Activated gamma-delta T cell treated with anti-CD3 and anti-CD28 coated beads, Interleukin-2, amount 50 U/mL, for 16 hours (primary cell): Measurements from ENCODE around the gene DGLUCY.
"Not testable (repeated sequence)": the region's sequence is repeated elsewhere in the genome, so short reads cannot be mapped to it uniquely, and the experiment has no call there.

Experiments used
- DNase-seq: peaks from one replicate; pipeline ENCODE4 v3.0.0-alpha.2; 2020; ENCODE audit warnings: low read depth

Gene DGLUCY

DNA sequence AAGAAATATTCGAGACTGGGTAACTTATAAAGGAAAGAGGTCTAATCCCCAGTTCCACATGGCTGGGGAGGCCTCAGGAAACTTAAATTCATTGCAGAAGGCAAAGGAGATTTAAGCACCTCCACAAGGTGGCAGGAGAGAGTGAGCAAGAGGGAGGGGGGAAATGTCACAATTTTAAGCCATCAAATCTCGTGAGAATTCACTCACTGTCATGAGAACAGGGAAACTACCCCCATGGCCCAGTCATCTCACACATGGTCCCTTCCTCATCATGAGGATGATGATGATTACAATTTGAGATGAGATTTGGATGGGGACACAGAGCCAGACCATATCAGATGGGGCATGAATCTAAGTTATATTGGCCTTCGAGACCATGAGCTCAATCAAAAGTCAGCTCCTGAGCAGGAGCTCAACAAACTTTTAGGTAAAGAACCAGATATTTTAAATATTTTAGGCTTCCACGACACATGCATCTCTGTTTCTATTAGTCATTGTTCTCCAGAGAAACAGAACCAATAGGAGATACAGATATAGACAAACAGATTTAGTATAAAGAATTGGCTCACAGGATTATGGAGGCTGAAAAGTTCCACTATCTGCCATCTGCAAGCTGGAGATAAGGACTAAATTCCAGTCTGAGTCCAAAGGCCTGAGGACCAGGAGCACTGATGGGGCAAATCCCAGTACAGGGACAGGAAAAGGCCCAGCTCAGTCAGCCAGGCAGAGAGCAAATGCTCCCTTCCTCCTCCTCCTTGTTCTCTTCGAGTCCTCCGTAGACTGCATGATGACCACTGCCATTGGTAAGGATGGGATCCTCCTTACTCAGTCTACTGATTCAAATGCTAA lies 24.9 kb downstream of the DGLUCY start:
- DNase-seq, result peak; percentile 28

DNA sequence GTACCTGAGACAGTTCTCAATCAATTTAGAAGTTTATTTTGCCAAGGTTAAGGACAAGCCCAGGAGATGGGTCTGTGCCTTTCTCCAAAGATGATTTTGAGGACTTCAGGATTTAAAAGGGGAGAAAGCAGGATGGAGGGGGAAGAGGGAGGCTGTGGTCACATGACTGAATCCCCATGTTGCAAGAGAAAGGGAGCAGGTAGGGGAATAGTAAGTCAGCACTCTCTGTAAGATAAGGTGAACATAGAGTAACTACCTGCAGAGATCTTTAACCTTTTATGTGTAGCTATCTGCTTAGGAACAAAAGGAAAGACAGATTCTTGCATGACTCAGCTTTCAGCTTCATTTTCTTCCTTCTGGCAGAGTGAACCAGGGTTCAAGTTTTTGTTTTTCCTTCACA lies 25.9 kb downstream of the DGLUCY start:
- no peak for DNase-seq

DNA sequence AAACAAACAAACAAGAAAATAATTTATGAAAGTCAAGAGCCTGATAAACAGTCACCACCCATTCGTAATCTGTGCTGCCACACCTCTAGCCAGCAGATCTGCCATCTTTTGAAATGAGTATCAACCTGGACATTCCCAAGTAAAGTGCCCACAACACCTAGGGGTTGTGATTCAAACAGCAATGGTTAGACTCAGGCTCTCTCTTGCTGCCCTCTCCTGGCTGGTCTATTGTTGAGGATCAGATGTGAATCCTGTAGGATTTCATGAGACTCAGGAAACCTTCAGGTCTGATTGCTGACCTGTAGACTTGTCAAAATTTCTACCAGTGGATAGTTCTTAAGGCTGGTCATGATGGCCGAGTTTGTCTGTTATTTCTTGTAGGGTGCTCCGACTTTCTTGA lies 26.8 kb downstream of the DGLUCY start:
- DNase-seq, result no peak

DNA sequence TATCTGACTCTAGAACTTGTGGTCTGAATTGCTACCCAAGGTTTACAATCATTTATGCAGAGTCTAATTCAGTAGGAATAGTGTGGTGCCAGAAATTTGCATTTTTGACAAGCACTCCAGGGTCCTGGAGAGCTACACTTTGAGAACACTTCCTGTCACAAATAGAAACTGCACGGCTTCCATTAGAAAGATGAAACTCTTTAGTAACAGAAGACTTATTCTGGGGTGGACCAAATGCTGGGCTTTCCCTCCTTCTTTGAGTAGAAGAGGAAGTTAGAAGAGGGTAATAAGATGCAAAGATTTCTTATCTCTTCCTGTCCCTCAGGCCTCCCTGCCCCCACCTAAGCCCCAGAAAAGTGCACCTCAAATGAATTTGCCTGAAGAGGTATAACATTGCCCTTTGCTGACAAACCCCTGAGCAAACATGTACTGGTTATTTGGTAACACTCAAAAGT lies 28.4 kb downstream of the DGLUCY start:
- no peak for DNase-seq

DNA sequence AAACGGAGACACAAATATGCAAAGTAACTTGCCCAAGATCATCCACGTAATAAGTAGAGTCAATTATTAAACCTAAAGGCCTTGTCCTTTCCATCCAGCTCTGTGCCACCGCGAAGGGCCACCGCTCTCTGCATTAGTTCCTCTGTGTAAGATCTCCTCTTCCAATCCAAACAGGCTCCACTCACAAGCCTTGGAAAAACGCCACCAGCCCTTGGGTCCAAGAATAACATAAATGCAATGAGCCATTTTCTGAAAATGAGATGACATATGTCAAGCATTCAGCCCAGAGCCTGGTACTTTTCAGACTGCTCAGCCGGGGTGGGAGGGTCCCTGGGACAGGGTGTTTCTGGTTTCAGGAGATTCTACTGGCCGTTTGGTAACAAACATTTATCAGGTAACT lies 30.0 kb downstream of the DGLUCY start:
- no peak for DNase-seq

DNA sequence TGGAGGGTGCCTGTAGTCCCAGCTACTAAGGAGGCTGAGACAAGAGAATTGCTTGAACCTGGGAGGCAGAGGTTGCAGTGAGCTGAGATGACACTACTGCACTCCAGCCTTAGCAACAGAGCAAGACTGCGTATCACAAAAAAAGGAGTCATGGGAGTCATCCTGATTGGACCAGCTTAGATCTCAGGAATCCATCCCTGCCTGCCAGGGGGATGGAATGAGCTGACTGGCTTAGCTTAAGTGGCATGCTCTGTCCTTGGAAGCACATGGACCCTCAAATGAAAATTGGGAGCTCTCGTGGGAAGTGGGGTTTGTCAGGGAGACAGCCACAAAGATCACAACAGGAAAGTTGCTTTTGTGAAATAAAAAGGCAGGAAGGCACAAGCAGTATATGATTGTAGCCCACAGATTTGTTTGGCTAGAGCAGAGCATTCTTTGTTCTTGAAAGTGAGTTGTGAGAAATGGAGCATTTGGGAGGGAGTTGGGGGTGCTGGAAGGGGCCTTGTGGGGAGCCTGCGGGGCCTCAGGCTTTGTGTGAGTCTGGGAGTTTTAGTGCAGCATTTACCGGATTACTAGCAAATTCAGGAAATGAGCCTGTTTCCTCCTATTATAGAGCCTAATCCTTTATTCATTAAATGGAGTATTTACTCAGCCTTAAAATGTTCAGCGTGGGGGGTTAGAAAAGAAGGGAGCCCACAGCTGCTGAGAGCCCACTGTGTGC lies 30.7 kb downstream of the DGLUCY start:
- no peak for DNase-seq

DNA sequence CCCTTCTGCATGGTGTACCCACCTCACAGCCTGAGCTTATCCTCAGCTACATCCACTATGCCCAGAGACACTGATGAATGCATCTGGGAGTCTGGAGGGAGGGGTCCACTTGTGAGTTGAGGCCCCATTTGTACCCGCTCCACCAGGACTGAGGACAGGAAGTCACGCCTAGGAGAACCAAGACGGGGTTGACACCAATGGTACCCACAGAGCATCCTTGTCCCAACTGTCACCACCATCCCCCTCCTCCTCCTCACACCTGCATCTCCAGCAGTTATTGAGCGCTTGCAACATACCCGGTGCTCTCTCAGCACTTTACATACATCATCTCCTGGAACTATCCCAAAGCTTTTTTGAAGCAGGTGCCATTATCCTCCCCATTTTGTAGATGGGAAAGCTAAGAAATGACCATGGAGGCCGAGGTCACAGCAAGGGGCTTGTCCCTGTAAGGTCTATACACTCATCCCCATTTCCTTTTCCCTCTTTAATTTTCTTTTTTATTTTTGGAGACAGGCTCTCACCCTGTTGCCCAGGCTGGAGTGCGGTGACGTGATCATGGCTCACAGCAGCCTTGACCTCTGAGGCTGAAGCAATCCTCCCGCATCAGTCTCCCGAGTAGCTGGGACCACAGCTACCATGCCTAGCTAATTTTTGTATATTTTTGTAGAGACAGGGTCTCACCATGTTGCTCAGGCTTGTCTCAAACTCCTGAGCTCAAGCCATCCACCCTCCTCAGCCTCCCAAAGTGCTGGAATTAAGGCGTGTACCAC lies 31.7 kb downstream of the DGLUCY start:
- DNase-seq, result no peak

DNA sequence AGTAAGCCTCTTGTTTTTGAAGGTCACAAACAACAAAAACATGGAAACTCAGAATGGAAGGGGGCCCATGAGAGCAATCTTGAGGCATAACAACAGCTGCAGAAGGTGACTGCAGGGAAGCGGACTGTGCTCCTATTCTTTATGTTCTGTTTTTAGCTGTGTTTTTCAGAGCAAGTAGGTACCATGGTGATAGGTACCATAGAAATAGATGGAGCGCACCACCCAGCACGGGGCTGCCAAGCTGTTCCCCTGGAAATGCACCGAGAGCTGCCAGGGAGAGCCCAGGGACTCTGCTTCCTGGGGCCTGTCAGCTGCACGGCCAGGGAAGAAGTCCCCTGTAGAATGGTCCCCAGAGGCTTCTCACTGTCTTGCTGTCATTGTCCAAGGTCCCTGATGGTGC lies 32.8 kb downstream of the DGLUCY start:
- no peak for DNase-seq

DNA sequence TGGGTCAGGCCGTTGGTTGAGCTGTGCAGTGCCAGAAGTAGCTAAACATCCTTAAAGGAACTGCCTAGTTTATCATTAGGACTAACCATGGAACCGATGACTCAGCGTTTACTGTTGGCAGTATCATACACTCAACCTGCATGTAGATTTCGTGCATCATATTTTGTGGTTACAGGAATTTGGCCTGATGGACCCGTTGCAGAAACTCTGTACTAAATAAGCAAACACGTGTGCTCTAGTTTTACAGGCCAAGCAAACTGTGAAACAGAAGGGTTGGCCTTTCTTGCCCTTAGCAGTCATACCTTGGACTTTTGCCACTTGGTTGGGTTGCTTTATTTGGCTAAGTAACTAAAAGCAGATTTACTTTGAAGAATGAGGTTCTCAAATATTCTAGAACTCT lies 35.6 kb downstream of the DGLUCY start:
- no peak for DNase-seq

DNA sequence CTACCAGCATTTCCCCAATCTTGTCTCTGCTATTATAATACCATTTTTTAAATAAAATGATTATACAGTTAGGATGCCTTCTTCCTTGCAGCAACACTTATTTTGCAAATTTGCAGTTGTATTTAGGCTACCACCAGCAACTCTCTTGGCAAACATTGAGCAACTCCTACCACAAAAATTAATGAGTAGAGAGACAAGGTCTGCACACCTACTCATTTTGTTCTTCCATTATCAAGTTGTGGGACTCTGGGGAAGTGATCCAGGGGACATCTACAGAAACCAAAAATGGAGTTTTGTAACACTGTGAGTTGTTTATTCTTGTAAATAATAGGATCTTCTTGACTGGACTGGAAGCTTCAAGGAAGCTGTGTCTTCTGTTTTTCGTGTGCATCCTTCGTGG lies 38.6 kb downstream of the DGLUCY start:
- no peak for DNase-seq

DNA sequence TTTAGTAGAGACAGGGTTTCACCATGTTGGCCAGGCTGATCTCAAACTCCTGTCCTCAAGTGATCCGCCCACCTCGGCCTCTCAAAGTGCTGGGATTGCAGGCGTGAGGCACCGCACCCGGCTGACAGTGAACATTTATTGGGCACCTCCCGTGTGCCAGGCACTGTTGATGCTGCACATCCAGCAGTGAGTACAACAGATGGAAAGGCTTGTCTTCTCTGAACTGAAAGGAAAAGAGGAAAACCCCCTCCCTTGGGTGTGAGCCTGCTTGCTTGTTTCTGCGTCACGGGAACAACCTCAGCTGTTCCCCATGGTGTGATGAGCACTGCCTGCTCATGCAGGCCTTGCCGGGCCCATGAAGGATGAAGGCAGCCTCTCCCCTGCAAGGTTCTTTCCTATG lies 39.5 kb downstream of the DGLUCY start:
- no peak for DNase-seq

DNA sequence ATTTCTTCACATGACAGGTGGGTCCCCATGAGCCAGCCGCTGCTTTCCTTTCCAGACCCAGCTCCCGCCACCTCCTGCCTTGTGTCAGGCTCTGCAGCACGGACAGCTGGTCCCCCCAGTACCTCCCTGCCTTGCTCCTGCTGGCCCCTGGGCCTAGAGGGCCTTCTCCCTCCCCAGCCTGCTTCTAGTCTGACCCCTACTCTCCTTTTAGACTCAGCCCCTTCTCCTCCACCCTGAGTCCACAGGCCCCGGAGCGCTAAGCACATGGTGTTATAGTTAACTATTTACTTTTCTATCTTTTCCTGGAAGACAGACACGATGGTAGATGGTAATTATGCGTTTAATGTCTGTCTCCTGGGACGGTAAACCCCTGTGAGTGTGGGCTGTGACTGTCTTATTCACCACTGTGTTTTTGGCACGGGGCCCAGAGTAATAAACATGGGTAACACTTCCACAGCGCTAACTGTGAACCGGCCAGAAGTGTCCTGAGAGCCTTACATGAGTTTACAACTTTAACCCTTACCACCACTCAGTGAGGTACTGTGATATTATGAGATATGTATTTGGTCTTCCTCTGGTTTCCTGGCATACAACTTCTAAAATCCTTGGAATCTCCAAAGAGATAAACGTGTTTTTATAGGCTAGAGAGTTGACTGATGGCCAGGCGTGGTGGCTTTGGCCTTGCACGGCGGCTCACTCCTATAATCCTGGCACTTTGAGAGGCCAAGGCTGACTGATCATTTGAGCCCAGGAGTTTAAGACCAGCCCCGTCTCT lies 41.2 kb downstream of the DGLUCY start:
- DNase-seq, result peak; percentile 41

DNA sequence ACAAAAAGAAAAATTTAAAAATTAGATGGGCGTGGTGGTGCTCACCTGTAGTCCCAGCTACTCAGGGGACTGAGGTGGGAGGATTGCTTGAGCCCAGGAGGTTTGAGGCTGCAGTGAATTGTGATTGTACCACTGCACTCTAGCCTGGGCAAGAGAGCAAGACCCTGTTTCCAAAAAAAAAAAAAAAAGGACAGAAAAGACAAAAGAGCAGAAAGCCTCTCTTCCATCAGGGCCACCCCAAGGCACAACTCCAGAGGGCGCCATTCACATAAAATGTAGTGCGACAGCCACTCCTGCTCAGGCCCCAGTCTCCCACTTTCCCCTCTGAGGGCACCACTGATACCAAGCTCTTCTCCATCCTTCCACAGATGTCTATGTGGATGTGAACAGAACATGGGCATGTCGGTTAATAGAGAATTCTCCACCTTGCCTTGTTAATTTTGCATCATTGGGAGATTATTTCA lies 41.8 kb downstream of the DGLUCY start:
- no peak for DNase-seq

DNA sequence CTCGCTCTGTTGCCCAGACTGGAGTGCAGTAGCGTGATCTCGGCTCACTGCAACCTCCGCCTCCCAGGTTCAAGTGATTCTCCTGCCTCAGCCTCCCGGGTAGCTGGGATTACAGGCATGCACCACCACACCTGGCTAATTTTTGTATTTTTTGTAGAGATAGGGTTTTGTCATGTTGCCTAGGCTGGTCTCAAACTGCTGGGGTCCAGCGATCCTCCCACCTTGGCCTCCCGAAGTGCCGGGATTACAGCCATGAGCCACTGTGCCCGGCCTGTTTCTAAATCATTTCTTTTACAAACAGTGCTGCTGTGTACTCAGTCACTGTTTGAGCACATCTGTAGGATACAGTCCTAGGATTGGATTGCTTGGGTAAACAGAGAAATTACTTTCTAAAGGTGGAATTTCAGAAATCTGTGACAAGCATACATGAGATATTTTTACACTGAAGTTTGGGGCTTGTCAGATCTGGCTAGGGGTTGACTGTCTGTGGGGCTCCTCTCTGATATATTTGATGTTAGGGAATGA lies 42.3 kb downstream of the DGLUCY start:
- DNase-seq, result not testable (repeated sequence)

DNA sequence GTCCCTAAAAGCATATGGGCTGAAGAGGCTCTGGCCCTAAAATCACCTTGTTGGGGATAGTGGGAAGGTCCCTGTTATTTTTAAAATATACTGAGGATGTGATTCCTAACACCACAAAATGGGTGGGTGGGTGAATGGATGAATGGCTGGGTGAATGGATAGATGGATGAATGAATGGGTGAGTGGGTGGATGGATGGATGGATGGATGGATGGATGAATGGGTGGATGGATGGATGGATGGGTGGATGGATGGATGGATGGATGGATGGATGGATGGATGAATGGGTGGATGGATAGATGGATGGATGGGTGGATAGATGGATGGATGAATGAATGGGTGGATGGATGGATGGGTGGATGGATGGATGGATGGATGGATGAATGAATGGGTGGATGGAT lies 43.0 kb downstream of the DGLUCY start:
- DNase-seq, result not testable (repeated sequence)

DNA sequence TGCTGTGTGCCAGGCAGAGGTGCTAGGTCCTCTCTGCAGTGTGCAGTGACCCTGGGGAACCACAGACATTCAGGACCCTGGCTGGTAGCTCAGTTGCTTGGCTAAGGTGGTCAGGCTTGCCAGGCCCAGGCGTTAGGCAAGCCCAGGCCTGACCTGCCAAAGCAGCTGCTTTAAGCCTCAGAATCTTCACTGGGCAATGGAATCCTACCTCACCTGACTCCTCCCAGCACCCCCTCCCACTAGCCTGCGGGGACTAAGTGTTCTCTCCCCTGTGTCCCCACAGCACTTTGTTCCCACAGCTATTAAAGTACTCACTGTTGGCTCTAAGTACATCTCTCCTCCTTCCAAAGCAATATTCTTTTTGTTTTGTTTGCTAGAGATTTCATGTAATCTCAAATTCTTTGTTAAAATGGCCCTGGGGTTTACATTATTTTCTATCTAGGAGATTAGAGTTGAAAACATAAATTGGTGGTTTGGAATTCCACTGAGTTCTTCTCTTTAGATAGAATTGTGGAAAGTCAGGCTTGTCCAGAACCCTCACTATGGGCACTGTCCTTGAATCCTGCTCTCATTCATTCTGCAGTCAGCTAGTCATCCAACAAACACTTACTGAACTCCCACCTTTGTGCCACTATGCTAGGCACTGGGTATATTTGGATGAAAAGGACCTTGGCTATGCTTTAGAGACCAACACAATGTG lies 44.4 kb downstream of the DGLUCY start:
- DNase-seq, result no peak

DNA sequence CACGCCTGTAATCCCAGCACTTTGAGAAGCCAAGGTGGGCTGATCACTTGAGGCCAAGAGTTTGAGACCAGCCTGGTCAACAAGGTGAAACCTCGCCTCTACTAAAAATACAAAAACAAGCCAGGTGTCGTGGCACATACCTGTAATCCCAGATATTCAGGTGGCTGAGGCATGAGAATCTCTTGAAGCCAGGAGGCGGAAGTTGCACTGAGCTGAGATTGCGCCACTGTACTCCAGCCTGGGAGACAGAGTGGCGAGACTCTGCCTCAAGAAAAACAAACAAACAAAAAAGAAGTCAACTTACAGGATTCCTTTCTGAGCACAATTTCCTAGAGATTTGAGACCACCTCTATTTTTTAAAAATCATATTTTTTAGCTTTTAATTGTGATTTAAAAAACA lies 45.3 kb downstream of the DGLUCY start:
- DNase-seq, result no peak

DNA sequence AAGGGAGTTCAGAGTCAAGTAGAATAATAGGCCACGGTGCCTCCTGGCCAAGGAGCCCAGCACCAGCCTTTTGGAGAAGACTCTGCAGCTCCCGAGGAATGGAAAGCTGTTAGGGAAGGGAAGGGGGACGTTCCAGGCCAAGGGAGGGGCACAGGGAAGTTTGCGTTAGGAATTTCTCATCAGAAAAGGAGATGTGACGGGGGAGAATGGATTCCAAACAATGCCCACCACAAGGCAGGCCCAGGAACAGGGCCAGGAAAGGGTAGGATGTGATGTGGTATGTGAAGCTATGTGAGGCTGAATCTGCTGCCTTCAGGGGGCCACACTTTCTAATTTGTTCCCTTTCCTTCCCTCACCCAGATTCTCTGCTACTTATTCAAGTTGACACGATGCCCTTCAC lies 46.0 kb downstream of the DGLUCY start:
- DNase-seq, result no peak

DNA sequence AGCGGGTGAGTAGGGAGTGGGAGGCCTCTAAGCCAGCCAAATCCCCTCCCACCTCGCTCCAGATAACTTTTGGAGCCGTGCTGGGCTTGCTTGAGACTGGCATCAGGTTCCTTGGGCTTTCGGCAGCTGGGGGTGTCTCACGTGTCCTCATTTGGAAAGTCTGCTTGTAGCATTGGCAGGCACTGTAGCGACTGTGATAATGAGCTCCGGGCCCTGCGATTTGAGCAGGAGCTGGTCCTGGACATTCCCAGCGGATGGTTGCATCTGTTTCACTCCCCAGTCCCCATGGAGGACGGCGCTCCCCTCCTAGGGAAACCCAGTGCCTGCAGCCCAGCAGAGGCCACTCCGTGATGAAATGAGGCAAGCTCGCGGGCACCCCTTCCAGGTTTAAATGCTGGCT lies 49.4 kb downstream of the DGLUCY start:
- no peak for DNase-seq

DNA sequence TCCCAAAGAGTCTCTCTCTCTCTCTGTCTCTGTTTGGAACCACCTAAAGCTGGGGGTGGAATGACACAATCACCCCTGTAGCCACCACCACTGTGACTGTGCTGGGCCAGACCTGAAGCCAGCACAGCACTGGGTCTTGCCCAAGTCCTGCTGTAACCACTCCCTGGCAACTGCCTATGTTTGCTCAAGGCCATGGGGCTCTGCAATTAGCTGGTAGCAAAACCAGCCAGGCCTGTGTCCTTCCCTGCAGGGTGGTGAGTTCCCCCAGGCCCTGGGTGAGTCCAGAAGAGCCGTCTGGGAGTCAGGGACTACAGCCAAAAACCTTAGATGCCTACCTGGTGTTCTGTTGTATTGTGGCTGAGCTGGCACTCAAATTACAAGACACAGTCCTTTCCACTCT lies 50.8 kb downstream of the DGLUCY start:
- DNase-seq, result no peak

DNA sequence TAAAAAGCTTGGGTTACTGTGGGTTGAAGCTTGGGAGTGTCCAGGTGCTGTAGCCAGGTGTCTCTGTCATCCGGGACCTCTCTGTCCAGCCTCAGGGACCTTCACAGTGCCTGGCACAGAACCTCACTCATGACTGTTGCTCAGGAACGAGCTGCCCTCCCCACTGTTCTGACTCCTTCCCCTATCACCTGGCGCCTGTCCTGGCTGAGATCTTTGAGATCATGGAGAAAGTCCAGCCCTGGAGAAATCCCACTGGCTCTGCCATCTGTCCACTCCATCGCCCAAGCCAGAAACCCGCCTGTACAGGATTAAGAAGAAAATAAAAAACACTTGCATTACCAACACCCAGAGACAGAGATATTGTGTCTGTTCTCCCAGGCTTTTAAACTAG lies 53.5 kb downstream of the DGLUCY start:
- DNase-seq, result no peak
